ENCODE results near the gene PRKG1. TPM values are rescaled to one million over a fixed set of nuclear protein-coding genes. Genes with fewer than 3 reads are reported as not detected.

The PRKG1 gene
- total and polyA plus RNA-seq, 7 experiments from 2014 or later, result 0.19 TPM; not detected in 6

GRCh38 chr10:51763746-51764145 lies 689.5 kb downstream of the PRKG1 start:
- peaks cover 0 to 22% (median 11%) of the 10 kb centered on the region in 5 donors for H3K27me3 Mint-ChIP-seq
- Histone ChIP-seq H3K4me1 (ENCODE audit: control insufficient read depth in 2 of 2, insufficient read depth in 2 of 2, low read length in 2 of 2) (no peaks in the 10 kb centered on the region), H3K9me3 (ENCODE audit: control insufficient read depth in 2 of 3, low read length in 3 of 3) (no peaks in the 10 kb centered on the region), H3K36me3 (ENCODE audit: control insufficient read depth in 2 of 3, insufficient read depth in 3 of 3, low read length in 3 of 3) (no peaks in the 10 kb centered on the region), H3K27me3 (ENCODE audit: control insufficient read depth in 2 of 2, insufficient read depth in 2 of 2, low read length in 2 of 2) (no peaks in the 10 kb centered on the region), H3K4me3 (ENCODE audit: low read length) (no peak overlapping the region), H3K27ac (ENCODE audit: low read depth, low read length) (no peak overlapping the region)
- intact Hi-C loops (cut with micrococcal nuclease), result no loop called here
- POLR2A ChIA-PET, result no interaction called here
- H3K9me3 Mint-ChIP-seq, result peaks cover 4 to 19% (median 11%) of the 10 kb centered on the region in 11 donors
- no peak overlapping the region for H3K4me3 Mint-ChIP-seq
- CTCF ChIA-PET, result interaction anchor here (0.7 kb wide), 1 partner anchor 63 kb away, joined by 4 read pairs; no protein-coding TSS in a partner anchor
- DNase-seq, result no peak
- H3K4me1 Mint-ChIP-seq, result no peaks in the 10 kb centered on the region
- H3K36me3 Mint-ChIP-seq, result peaks cover 0 to 10% (median 6%) of the 10 kb centered on the region in 5 donors
- H3K27ac Mint-ChIP-seq, result no peak overlapping the region
- no peak for ATAC-seq

GRCh38 chr10:51765284-51765971 lies 691.1 kb downstream of the PRKG1 start:
- ATAC-seq, result no peak
- POLR2A ChIA-PET, result no interaction called here
- Mint-ChIP-seq H3K27ac (no peak overlapping the region), H3K27me3 (peaks cover 0 to 22% (median 13%) of the 10 kb centered on the region in 5 donors), H3K36me3 (peaks cover 0 to 10% (median 6%) of the 10 kb centered on the region in 5 donors), H3K4me1 (no peaks in the 10 kb centered on the region), H3K9me3 (peaks cover 4 to 19% (median 10%) of the 10 kb centered on the region in 11 donors), H3K4me3 (no peak overlapping the region)
- Histone ChIP-seq H3K27me3 (ENCODE audit: control insufficient read depth in 2 of 2, insufficient read depth in 2 of 2, low read length in 2 of 2) (no peaks in the 10 kb centered on the region), H3K36me3 (ENCODE audit: control insufficient read depth in 2 of 3, insufficient read depth in 3 of 3, low read length in 3 of 3) (no peaks in the 10 kb centered on the region), H3K27ac (ENCODE audit: low read depth, low read length) (no peak overlapping the region), H3K9me3 (ENCODE audit: control insufficient read depth in 2 of 3, low read length in 3 of 3) (no peaks in the 10 kb centered on the region), H3K4me1 (ENCODE audit: control insufficient read depth in 2 of 2, insufficient read depth in 2 of 2, low read length in 2 of 2) (no peaks in the 10 kb centered on the region), H3K4me3 (ENCODE audit: low read length) (no peak overlapping the region)
- intact Hi-C loops (cut with micrococcal nuclease), result no loop called here
- DNase-seq, result no peak
- CTCF ChIA-PET, result no interaction called here

- H3K27me3 Mint-ChIP-seq, result peaks cover 0 to 17% (median 11%) of the 10 kb centered on the region in 5 donors
- ChIA-PET POLR2A (no interaction called here), CTCF (no interaction called here)
- no peak for ATAC-seq
- H3K9me3 Mint-ChIP-seq, result peaks cover 4 to 19% (median 10%) of the 10 kb centered on the region in 11 donors
- no peak overlapping the region for H3K4me3 Mint-ChIP-seq
- DNase-seq, result no peak
- intact Hi-C loops (cut with micrococcal nuclease), result no loop called here
- peaks cover 0 to 10% (median 6%) of the 10 kb centered on the region in 5 donors for H3K36me3 Mint-ChIP-seq
- Histone ChIP-seq H3K4me3 (ENCODE audit: low read length) (no peak overlapping the region), H3K9me3 (ENCODE audit: control insufficient read depth in 2 of 3, low read length in 3 of 3) (no peaks in the 10 kb centered on the region), H3K27me3 (ENCODE audit: control insufficient read depth in 2 of 2, insufficient read depth in 2 of 2, low read length in 2 of 2) (no peaks in the 10 kb centered on the region), H3K36me3 (ENCODE audit: control insufficient read depth in 2 of 3, insufficient read depth in 3 of 3, low read length in 3 of 3) (no peaks in the 10 kb centered on the region), H3K27ac (ENCODE audit: low read depth, low read length) (no peak overlapping the region), H3K4me1 (ENCODE audit: control insufficient read depth in 2 of 2, insufficient read depth in 2 of 2, low read length in 2 of 2) (no peaks in the 10 kb centered on the region)
- no peaks in the 10 kb centered on the region for H3K4me1 Mint-ChIP-seq
- H3K27ac Mint-ChIP-seq, result no peak overlapping the region
These were observed 692.3 kb downstream of the PRKG1 start for GRCh38 chr10:51766423-51767102.

GRCh38 chr10:51767103-51767763 lies 692.9 kb downstream of the PRKG1 start:
- Histone ChIP-seq H3K27me3 (ENCODE audit: control insufficient read depth in 2 of 2, insufficient read depth in 2 of 2, low read length in 2 of 2) (no peaks in the 10 kb centered on the region), H3K4me1 (ENCODE audit: control insufficient read depth in 2 of 2, insufficient read depth in 2 of 2, low read length in 2 of 2) (no peaks in the 10 kb centered on the region), H3K27ac (ENCODE audit: low read depth, low read length) (no peak overlapping the region), H3K4me3 (ENCODE audit: low read length) (no peak overlapping the region), H3K9me3 (ENCODE audit: control insufficient read depth in 2 of 3, low read length in 3 of 3) (no peaks in the 10 kb centered on the region), H3K36me3 (ENCODE audit: control insufficient read depth in 2 of 3, insufficient read depth in 3 of 3, low read length in 3 of 3) (no peaks in the 10 kb centered on the region)
- Mint-ChIP-seq H3K4me3 (no peak overlapping the region), H3K9me3 (peaks cover 4 to 19% (median 10%) of the 10 kb centered on the region in 11 donors), H3K4me1 (no peaks in the 10 kb centered on the region), H3K27me3 (peaks cover 3 to 17% (median 11%) of the 10 kb centered on the region in 5 donors), H3K27ac (no peak overlapping the region), H3K36me3 (peaks cover 0 to 10% (median 6%) of the 10 kb centered on the region in 5 donors)
- intact Hi-C loops (cut with micrococcal nuclease), result no loop called here
- POLR2A ChIA-PET, result no interaction called here
- no peak for ATAC-seq
- no peak for DNase-seq
- CTCF ChIA-PET, result no interaction called here

- ATAC-seq (no peak), DNase-seq (no peak)
- Mint-ChIP-seq H3K4me1 (no peaks in the 10 kb centered on the region), H3K9me3 (peaks cover 4 to 19% (median 10%) of the 10 kb centered on the region in 11 donors), H3K27me3 (peaks cover 4 to 13% (median 13%) of the 10 kb centered on the region in 5 donors), H3K36me3 (peaks cover 0 to 10% (median 6%) of the 10 kb centered on the region in 5 donors), H3K4me3 (no peak overlapping the region), H3K27ac (no peak overlapping the region)
- Histone ChIP-seq H3K9me3 (ENCODE audit: control insufficient read depth in 2 of 3, low read length in 3 of 3) (no peaks in the 10 kb centered on the region), H3K4me1 (ENCODE audit: control insufficient read depth in 2 of 2, insufficient read depth in 2 of 2, low read length in 2 of 2) (no peaks in the 10 kb centered on the region), H3K4me3 (ENCODE audit: low read length) (no peak overlapping the region), H3K36me3 (ENCODE audit: control insufficient read depth in 2 of 3, insufficient read depth in 3 of 3, low read length in 3 of 3) (no peaks in the 10 kb centered on the region), H3K27me3 (ENCODE audit: control insufficient read depth in 2 of 2, insufficient read depth in 2 of 2, low read length in 2 of 2) (no peaks in the 10 kb centered on the region), H3K27ac (ENCODE audit: low read depth, low read length) (no peak overlapping the region)
- ChIA-PET POLR2A (no interaction called here), CTCF (no interaction called here)
- intact Hi-C loops (cut with micrococcal nuclease), result no loop called here
These were observed 694.7 kb downstream of the PRKG1 start for GRCh38 chr10:51768886-51769465.

- Mint-ChIP-seq H3K36me3 (peaks cover 0 to 10% (median 6%) of the 10 kb centered on the region in 5 donors), H3K4me3 (no peak overlapping the region), H3K4me1 (no peaks in the 10 kb centered on the region), H3K9me3 (peaks cover 4 to 19% (median 10%) of the 10 kb centered on the region in 11 donors), H3K27ac (no peak overlapping the region), H3K27me3 (peaks cover 4 to 14% (median 12%) of the 10 kb centered on the region in 5 donors)
- Histone ChIP-seq H3K9me3 (ENCODE audit: control insufficient read depth in 2 of 3, low read length in 3 of 3) (no peaks in the 10 kb centered on the region), H3K4me3 (ENCODE audit: low read length) (no peak overlapping the region), H3K27ac (ENCODE audit: low read depth, low read length) (no peak overlapping the region), H3K36me3 (ENCODE audit: control insufficient read depth in 2 of 3, insufficient read depth in 3 of 3, low read length in 3 of 3) (no peaks in the 10 kb centered on the region), H3K4me1 (ENCODE audit: control insufficient read depth in 2 of 2, insufficient read depth in 2 of 2, low read length in 2 of 2) (no peaks in the 10 kb centered on the region), H3K27me3 (ENCODE audit: control insufficient read depth in 2 of 2, insufficient read depth in 2 of 2, low read length in 2 of 2) (no peaks in the 10 kb centered on the region)
- intact Hi-C loops (cut with micrococcal nuclease), result no loop called here
- ATAC-seq, result no peak
- DNase-seq, result no peak
- ChIA-PET CTCF (no interaction called here), POLR2A (no interaction called here)
These were observed 696.4 kb downstream of the PRKG1 start for GRCh38 chr10:51770709-51771108.

All from naive thymus-derived CD4-positive, alpha-beta T cell (primary cell).